HG03064 (cell line): ENCODE measurements around the gene CYREN.
"Not testable (repeated sequence)": the region's sequence is repeated elsewhere in the genome, so short reads cannot be mapped to it uniquely, and the experiment has no call there.

Experiments
- ATAC-seq: cut with Tn5 transposase; IDR thresholded peaks from one replicate; pipeline ENCODE4 v1.9.1; 2021; ENCODE audit warnings: low read depth; ENCODE audit not compliant: unreplicated experiment

The CYREN gene

DNA sequence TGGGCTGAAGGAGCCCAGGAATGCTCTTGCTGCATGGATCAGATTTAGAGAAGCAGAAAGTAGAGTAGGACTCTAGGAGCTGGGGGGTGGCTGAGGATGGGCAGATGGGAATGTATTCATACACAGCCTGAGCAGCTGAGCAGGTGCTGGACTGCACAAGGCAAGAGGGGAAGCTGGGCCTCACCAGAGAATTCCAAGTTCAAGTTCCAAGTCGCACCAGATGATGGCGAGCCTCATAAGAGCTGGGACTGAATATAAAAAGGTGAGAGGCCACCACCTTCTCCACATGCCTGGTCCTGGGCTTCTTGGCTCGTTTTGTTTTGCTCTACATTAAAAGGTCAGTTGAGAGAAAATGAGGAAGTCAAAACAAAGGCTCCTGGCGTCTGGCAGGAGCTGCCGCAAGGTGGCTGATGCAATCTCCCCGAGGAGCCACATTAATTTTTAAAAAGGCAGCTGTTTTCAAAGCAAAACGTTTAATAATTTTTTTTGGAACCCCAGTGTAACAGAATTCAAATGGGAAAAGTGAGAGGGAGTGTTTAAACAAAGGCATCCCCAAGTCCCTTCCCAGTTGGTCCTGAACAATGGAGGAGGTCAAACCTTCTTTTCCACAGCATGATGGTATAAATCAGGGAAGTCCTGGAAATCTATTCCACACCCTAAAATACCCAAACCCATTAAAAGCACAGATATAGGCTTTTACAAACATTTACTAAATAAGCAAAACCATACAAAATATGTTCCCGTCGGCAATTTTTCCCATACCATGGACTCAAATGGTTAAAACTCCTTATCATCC, 9.5 kb downstream of the CYREN start:
- ATAC-seq: no peak

DNA sequence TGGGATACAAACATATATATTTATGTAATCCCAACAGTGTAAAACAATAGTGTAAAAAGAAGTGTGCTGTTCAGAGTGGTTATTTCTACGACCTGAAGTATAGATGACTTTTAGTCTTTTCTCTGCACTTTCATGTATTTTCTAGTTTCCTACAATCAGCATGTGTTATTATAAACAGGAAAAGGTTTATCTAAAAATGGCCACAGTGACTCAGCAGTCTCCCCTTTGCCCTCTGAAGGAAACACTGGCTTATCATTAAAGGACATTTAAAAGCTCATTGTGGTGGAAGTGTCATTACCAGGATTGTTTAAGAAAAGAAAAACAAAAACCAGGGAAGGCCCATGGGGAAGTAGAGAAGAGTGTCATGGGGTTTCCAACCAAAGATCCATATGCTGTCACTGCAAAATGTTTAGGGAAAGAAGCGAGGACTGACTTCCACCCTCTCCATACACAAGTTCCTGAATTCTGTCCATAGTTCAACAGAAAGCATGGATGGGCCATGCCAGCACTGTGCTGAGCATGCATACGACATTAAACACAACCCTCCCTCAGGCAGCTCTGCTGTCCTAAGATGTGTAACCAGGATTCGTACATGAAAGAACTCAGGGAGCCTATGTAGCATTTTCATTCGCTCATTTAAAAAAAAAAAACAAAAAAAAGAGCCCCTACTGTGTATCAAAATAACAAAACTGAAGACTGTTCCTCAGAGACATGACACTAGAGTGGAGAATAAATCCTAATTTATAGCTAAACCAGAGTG, 10.2 kb downstream of the CYREN start:
- ATAC-seq: peak; percentile 50

DNA sequence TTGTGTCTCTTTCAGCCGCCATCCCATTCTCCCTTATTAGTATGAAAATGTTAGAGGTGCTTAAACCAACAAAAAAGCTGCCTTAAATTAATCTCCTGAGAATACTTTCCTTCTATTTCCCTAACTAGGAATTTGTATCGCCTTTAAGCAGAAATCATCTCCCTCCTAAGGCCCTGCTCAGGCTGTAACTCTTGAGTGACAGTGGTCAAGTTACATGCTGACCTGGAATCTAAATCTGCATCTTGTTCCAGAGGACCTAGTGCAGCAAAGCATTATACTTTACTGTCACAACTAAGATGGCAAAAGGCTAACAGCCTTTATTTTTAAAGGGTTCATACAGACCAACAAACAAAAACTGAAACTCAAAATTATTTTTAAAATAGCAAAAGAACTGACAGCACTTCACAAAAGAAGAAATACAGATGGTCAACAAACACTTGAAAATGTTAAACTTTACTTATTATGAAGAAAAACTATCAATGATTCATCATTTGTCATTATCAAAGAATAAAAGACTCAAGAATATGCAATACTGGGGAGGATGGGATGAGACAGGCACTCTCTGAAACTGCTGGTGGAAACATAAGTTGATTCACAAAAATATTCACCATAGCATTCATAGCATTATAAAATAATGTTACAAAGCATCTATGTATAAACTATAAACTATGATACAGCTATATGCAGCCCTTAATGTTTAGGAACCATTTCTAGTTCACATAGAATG, 11.0 kb downstream of the CYREN start:
- ATAC-seq: peak; percentile 1

DNA sequence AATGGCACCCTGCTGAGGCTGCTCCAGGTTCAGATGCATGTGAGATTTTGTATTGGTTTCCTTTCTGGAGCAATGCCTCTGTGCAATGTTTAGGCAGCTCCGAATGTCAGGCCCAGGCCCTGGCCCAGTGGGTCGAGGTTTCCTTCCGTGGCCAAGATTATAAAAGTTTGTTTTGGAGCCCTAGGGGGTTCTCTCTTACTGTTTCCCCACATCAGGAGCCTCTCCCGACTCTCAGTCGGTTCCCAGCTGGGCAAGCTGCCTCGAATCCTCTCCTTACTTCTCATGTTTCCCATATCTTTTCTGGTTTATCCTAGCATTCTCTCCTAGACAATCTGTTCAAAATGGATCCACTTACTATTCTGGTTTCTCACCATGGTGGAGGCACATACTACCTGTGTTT, 11.6 kb downstream of the CYREN start:
- ATAC-seq: no peak

DNA sequence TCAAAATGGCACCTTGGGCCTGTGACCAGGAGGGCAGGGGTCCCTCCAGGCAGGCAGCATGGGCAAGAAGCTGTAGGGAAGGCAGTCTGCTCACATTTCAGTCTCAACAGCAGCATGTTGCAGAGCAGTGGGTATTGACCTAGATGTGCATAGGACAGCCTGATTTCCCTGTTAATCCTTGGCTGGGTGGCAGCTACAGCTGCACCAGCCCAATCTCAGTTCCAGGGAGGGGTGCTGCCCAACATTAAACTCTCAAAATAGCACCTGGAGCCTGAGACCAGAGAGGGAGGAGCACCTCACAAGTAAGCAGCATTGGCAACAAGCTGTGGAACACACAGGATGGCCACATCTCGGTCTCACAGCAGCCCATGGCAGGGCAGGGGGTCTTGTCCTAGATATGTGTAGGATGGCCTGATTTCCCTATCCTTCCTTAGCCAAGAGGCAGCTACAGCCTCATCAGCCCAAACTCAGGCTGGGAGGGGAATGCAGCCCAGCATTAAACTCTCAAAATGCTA, 12.3 kb downstream of the CYREN start:
- no peak for ATAC-seq

DNA sequence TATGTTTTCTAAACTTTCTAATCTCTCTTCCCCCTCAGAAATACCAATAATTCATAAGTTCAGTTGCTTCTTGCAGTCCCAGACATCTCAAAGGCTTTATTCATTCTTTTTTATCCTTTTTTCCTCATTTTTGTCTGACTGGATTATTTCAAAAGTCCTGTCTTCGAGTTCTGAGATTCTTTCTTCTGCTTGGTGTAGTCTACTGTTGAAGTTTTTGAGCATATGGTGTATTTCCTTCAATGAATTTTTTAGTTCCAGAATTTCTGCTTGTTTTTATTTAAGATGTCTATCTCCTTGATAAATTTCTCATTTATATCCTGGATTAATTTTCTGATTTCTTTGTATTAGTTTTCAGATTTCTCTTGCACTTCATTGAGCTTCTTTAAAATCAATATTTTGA, 14.2 kb downstream of the CYREN start:
- no peak for ATAC-seq

DNA sequence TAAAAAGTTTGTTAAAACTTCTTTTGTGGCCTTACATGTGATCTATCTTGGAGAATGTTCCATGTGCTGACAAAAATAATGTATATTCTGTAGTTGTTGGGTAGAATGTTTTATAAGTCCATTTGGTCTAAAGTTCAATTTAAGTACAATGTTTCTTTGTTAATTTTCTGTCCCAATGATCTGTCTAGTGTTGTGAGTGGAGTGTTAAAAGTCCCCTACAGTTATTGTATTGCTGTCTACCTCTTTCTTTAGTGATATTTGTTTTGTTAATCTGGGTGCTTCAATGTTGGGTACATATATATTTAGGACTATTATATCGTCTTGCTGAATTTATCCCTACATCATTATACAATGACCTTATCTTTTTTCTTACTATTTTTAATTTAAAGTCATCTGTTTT, 15.8 kb downstream of the CYREN start:
- no peak for ATAC-seq

DNA sequence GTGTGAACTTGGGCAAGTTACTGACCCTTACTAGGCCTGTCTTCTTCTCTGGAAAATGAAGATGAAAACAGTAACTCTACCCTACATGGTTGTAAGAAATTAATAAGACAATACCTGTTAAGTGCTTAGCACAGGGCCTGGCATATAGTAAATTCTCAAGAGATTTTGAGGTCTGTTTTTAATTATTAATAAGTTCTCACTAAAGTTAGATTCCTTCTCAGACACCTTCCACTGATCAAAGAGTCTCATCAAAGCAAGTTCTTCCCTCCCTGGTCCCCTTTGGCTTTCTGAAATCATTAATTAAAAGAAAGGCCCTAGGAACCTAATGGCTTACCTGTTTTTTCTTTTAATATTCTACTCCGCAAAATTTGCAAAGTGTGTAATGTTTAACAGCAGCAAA, 18.1 kb downstream of the CYREN start:
- ATAC-seq: no peak

DNA sequence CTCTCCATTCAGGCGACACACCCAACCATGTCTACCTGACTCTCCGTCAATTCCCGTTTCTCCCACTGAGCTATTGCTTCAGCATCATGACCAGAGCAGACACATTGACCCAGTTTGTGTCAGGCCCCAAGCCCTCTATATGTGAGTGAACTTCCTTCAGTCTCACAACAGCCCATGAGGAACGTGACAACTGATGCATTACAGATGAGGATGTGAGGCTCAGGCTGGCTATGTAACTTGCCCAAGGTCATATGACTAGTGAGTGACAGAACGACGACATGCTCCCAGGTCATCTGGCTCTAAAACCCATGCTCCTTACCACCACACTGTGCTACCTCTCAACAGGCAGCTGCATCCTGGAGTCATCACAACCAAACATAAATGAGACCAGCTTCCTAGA, 19.0 kb downstream of the CYREN start:
- no peak for ATAC-seq

DNA sequence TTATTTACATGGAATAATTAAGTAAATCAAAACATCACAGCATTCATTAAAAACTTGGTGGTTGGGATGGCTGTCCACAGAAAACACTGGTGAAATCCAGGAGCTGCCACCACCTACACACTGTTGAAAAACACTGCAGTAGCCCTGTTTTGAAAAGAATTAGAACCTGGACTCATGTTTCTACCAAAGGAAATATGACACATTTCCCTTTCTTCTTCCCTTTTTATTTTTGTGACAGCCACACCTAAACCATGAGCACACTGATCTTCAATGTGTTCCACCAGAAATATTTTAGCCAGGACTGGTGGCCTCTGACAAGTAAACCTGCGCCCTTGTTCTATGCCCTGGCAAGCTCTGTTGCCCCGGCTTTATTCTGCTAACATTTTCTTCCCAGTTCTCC, 19.4 kb downstream of the CYREN start:
- ATAC-seq: no peak

DNA sequence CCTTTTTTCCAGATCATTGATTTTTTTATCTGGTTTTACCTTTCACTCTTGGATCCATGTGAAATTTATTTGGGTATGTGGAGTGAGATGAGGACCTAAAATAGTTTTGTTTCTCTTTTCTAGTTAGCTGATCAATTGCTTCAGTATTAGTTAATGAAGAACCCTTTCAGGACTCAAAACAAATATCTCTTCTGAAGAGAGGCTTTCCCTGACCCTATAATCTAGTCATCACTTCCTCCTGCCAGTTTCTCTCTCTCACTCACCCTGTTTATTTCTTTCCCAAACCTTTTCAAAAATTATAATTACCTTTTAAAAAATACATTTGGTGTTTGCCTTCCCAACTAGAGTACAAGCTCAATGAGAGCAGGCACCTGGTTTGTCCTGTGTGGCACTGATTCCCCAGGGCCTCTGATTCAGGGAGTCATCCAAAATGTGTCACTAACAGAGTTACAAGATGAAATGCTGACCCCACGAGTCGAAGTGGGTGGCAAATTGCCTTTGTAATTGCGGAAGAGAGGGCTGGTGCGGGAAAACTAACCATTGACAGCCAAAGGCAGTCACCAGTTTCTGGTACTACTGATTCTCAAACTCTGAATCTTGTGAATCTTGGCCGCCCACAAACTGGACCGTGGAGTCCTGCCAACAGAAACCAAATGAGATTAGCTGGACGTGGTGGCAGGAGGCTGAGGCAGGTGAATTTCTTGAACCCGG, 20.3 kb downstream of the CYREN start:
- no peak for ATAC-seq

DNA sequence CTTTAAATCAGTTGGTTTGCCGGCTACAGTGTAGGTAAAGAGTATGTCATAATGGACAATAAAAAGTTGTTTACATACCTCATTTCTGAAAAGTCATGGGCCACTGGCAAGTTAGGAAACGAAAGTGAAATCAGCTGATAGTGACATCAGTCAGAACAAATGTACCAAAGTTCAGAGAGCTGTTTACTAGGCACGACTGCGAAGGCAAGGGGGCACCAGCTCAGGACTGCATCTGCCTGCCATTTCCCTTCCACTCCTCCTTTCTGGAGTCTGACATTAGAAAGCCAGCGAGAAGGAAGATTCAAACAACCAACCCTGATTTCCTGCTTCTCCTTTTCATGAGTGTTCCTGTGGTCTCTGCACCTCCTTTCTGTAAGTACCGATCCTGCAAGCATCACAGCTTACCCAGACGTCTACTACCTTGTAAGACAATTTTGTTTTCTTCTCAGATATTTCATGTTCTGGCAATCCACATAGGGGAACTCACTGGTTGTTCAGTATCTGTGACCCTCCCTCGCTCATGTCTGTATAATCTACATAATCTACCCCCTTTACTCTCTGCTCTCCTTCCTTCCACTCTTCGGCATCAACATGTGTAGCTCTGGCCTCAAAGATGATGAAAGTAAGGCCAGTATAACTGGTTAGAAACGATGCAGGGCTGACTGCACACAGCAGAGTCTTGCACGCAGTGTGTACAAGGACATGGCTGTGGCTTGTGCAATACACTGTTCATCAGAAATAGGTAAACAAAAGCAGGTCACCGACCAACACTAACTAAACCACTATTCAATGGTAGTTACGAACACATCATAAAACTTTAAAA, 22.4 kb downstream of the CYREN start, which contains the start of gene TMEM140:
Gene TMEM140, plus strand, starts transcription at position 174 of the 823 bp plus-strand sequence. CDS start 16,370 bp downstream, outside the sequence.
- ATAC-seq: peak; percentile 59

DNA sequence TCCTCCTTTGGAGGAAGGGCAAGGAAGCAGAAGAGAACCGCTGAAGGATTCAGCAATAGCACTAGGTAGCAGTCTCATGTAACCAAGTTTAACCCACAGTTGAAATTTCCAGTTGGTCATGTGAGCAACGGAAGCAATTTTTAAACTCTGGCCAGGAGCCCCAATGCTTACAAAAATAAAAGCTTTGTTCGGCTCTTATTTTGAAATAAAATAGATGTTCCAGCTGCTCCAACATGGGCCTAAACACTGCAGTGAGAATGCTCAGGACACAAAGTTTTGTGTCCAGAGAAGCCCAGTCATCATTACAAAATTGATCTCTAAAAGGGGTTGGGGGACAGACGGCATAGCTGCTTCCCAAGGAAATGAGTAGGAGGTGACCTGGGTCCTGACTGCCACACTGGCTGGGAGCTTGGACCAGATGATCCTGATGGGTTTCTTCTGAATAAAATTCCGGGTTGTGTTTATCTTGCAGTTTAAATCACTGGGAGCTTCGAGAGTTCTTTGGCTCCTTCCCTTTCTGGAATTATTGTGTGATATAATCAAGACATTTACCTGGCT, 23.1 kb downstream of the CYREN start:
- no peak for ATAC-seq

DNA sequence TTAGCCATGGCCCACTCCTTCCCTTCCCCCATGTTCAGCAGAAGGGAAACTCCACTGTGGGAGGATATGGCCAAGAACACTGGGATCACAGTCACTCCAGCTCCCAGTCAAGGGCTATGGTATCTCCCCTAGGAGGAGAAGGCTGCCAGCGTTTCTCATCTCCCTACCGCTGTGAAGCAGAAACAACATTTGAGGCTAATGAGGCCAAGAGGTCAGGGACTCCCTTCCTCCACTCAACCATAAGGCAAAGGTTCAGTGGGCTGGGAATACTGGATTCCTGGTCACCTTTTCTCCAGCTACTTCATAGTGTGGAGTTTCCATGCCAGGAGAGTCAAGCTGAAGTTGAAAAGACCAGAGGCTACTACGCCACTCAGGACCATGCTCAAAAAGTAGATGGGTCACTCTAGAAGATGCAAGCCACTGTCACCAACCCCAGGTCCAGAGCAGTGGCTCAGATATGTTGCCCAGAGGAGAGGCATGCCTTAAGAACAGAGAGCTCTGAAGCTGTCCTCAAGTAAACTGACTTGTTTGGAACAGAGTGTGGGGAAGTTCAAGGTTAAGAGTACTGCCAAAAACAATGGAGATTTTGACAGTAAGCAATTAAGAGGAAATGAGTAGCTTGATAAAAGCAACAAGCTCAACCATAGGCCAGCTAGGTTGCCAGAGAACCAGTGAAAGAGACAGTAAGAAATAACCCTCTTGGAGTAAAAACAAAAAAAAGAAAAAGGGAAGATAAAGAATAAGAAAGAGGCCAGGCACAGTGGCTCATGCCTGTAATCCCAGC, 26.4 kb downstream of the CYREN start:
- no peak for ATAC-seq

DNA sequence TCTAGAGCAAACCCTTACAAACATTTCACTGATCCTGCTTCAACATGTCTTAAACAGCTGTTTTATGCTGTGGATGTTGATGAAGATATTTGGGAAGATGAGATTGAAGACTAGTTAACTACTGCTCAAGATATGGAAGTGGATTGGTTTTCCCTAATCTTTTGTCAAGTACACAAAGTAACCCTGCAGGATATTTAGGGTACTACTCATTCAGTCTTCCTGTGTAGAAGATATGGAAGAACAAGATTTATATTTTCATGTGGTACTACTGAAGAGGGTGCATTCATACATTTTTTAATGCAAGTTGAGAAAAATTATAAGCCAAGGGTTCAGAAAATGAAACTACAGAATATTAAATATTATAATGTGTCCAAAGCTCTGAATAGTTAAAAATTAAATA, 40.9 kb downstream of the CYREN start:
- ATAC-seq: no peak

DNA sequence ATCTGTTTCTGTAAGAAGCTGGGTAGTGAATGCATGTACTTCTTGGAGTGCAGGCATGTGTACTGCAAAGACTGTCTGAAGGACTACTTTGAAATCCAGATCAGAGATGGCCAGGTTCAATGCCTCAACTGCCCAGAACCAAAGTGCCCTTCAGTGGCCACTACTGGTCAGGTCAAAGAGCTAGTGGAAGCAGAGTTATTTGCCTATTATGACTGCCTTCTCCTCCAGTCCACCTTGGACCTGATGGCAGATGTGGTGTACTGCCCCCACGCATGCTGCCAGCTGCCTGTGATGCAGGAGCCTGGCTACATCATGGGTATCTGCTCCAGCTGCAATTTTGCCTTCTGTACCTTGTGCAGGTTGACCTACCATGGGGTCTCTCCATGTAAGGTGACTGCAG, 41.6 kb downstream of the CYREN start:
- ATAC-seq: no peak

DNA sequence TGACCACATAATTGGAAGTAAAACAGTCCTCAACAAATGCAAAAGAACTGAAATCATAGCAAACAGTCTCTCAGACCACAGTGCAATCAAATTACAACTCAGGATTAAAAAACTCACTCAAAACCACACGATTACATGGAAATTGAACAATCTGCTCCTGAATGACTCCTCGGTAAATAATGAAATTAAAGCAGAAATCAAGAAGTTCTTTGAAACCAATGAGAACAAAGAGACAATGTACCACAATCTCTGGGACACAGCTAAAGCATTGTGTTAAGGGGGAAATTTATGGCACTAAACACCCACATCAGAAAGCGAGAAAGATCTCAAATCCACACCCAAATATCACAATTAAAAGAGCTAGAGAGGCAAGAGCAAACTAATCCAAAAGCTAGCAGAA, 45.9 kb downstream of the CYREN start:
- ATAC-seq: not testable (repeated sequence)

DNA sequence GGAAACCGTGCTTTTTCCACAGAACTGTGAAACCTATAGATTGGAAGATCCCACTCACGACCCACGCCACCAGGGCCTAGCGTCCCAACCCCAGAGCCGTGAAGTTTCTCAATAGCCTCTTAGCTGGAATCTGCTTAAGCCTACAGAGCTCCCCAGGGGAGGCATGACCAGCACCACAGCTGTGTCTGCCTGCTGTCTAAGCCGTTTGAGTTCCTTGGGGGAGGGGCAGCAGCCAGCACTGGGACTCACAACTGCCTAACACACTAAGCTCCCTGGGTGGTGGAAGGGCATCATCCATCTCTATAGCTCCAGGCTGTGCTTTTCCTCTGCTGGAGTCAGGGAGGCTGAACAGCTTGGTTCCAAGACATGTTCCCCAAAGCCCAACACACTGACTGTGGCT, 48.6 kb downstream of the CYREN start:
- no peak for ATAC-seq

DNA sequence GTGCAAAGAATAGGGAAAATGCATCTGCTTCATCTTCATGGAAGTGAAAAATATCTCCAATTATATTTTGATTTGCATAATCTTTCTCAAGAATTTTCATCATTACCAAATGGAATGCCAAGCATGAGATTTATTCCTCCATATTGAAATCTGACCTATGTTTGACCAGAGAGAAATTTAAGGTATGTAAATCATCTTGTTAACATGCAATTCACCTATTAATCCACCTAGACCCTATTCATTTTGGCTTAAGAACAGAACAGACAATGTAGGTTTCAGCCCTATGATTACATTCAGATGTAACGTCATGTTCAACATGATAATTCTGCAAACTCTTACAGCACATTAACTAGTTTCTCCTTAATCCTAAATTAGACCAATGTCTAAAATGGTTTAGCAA, 53.4 kb downstream of the CYREN start:
- ATAC-seq: no peak
